ENCODE measurements around the gene ID2. TPM values are rescaled to one million over a fixed set of nuclear protein-coding genes. Genes with fewer than 3 reads are reported as not detected.

Gene ID2
- total RNA-seq: 10 to 100 TPM; 50.8 to 56.4 TPM
- 100 to 1,000 TPM; 138 to 191 TPM for polyA plus RNA-seq

DNA sequence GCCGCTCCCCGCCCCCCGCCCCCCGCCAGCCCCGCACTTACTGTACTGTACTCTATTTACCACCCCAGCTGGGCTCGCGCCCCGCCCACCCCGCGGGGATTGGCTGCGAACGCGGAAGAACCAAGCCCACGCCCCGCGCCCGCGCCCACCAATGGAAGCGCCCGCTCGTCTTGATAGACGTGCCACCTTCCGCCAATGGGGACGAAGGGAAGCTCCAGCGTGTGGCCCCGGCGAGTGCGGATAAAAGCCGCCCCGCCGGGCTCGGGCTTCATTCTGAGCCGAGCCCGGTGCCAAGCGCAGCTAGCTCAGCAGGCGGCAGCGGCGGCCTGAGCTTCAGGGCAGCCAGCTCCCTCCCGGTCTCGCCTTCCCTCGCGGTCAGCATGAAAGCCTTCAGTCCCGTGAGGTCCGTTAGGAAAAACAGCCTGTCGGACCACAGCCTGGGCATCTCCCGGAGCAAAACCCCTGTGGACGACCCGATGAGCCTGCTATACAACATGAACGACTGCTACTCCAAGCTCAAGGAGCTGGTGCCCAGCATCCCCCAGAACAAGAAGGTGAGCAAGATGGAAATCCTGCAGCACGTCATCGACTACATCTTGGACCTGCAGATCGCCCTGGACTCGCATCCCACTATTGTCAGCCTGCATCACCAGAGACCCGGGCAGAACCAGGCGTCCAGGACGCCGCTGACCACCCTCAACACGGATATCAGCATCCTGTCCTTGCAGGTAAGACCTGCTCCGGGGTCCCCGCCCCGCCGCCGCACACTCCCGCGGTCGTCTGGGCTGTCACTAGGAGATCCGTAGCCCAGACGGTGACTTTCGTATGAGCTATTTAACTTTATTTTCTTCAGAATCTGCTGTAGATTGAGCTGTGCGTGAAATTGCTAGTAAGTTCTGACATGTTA, at the start of gene ID2:
TSS of gene ID2 (plus strand) at position 271 of the 907 bp plus-strand sequence. CDS start at position 381, 110 bp downstream.
- Histone ChIP-seq H3K4me1 (ENCODE audit: insufficient read depth, low read length) (peaks cover 41% of the 10 kb centered on the region), H3K4me3 (ENCODE audit: low read length in 2 of 2) (peak within 1 kb of the TSS; percentile 82 to 85), H3K27ac (ENCODE audit: low read depth, low read length) (peak within 1 kb of the TSS; percentile 74), H3K9me3 (ENCODE audit: control insufficient read depth in 1 of 2, low read length in 2 of 2) (no peaks in the 10 kb centered on the region), H3K27me3 (ENCODE audit: insufficient read depth, low read length) (no peaks in the 10 kb centered on the region), H3K36me3 (ENCODE audit: insufficient read depth, low read length) (no peaks in the 10 kb centered on the region)
- intact Hi-C loops (cut with micrococcal nuclease): loop anchor here (1.0 to 10.0 kb wide), 11 partner anchors 107 to 1009 kb away; partner anchors contain the start of genes KIDINS220 and MBOAT2
- H3K27me3 Mint-ChIP-seq: peaks cover 9 to 18% of the 10 kb centered on the region in 2 donors
- ChIA-PET POLR2A (ENCODE audit: partially characterized antibody) (interaction anchor here (0.5 to 5.2 kb wide), 58 partner anchors 9 to 1817 kb away, joined by 3 to 101 read pairs (median 5); partner anchors contain the start of genes CMPK2, KIDINS220 and RSAD2), CTCF (ENCODE audit: partially characterized antibody) (interaction anchor here (0.7 to 5.2 kb wide), 10 partner anchors 193 to 1624 kb away, joined by 3 to 40 read pairs (median 5); no protein-coding TSS in a partner anchor)
- H3K4me1 Mint-ChIP-seq: peaks cover 32 to 61% (median 37%) of the 10 kb centered on the region in 4 donors
- H3K27ac Mint-ChIP-seq: peak within 1 kb of the TSS; percentile 90 to 97 (median 96)
- peak within 1 kb of the TSS; percentile 94 to 100 (median 99) for H3K4me3 Mint-ChIP-seq
- H3K36me3 Mint-ChIP-seq: peaks cover 0 to 28% of the 10 kb centered on the region in 2 donors
- peak; percentile 98 to 99 (median 98) for DNase-seq
- peaks cover 0 to 5% (median 0%) of the 10 kb centered on the region in 8 donors for H3K9me3 Mint-ChIP-seq

- no peak for DNase-seq
- H3K4me3 Mint-ChIP-seq: no peak overlapping the region
Observed at GRCh38 chr2:8632755-8633154, 49.1 kb upstream of the ID2 start.

GRCh38 chr2:8633186-8633734, 48.6 kb upstream of the ID2 start:
- no peaks in the 10 kb centered on the region for H3K36me3 Mint-ChIP-seq
- no peaks in the 10 kb centered on the region for H3K9me3 ChIP-seq (ENCODE audit: control insufficient read depth in 1 of 2, low read length in 2 of 2)
- no peaks in the 10 kb centered on the region for H3K36me3 ChIP-seq (ENCODE audit: insufficient read depth, low read length)
- no peaks in the 10 kb centered on the region for H3K9me3 Mint-ChIP-seq
- no peak for DNase-seq
- intact Hi-C loops (cut with micrococcal nuclease): no loop called here
- no peaks in the 10 kb centered on the region for H3K27me3 ChIP-seq (ENCODE audit: insufficient read depth, low read length)
- H3K27me3 Mint-ChIP-seq: peaks cover 0 to 2% of the 10 kb centered on the region in 2 donors
- POLR2A ChIA-PET (ENCODE audit: partially characterized antibody): no interaction called here
- no peaks in the 10 kb centered on the region for H3K4me1 ChIP-seq (ENCODE audit: insufficient read depth, low read length)
- no peak overlapping the region for H3K27ac ChIP-seq (ENCODE audit: low read depth, low read length)
- no peak overlapping the region for H3K4me3 ChIP-seq (ENCODE audit: low read length in 2 of 2)
- peak overlapping the region in 1 of 7 donors; percentile 52 for H3K27ac Mint-ChIP-seq
- no peak overlapping the region for H3K4me3 Mint-ChIP-seq
- CTCF ChIA-PET (ENCODE audit: partially characterized antibody): no interaction called here
- peaks cover 0 to 6% (median 3%) of the 10 kb centered on the region in 4 donors for H3K4me1 Mint-ChIP-seq

More at GRCh38 chr2:8632755-8633154, 49.1 kb upstream of the ID2 start:
- intact Hi-C loops (cut with micrococcal nuclease): no loop called here
- peaks cover 0 to 6% (median 3%) of the 10 kb centered on the region in 4 donors for H3K4me1 Mint-ChIP-seq
- POLR2A ChIA-PET (ENCODE audit: partially characterized antibody): interaction anchor here (0.7 kb wide), 1 partner anchor 1175 kb away, joined by 5 read pairs; no protein-coding TSS in a partner anchor
- H3K9me3 Mint-ChIP-seq: no peaks in the 10 kb centered on the region
- CTCF ChIA-PET (ENCODE audit: partially characterized antibody): no interaction called here
- Histone ChIP-seq H3K4me3 (ENCODE audit: low read length in 2 of 2) (no peak overlapping the region), H3K4me1 (ENCODE audit: insufficient read depth, low read length) (no peaks in the 10 kb centered on the region), H3K36me3 (ENCODE audit: insufficient read depth, low read length) (no peaks in the 10 kb centered on the region), H3K27me3 (ENCODE audit: insufficient read depth, low read length) (no peaks in the 10 kb centered on the region), H3K9me3 (ENCODE audit: control insufficient read depth in 1 of 2, low read length in 2 of 2) (no peaks in the 10 kb centered on the region), H3K27ac (ENCODE audit: low read depth, low read length) (no peak overlapping the region)
- H3K36me3 Mint-ChIP-seq: no peaks in the 10 kb centered on the region
- H3K27me3 Mint-ChIP-seq: peaks cover 0 to 2% of the 10 kb centered on the region in 2 donors
- H3K27ac Mint-ChIP-seq: peak overlapping the region in 2 of 7 donors; percentile 52 to 64

DNA sequence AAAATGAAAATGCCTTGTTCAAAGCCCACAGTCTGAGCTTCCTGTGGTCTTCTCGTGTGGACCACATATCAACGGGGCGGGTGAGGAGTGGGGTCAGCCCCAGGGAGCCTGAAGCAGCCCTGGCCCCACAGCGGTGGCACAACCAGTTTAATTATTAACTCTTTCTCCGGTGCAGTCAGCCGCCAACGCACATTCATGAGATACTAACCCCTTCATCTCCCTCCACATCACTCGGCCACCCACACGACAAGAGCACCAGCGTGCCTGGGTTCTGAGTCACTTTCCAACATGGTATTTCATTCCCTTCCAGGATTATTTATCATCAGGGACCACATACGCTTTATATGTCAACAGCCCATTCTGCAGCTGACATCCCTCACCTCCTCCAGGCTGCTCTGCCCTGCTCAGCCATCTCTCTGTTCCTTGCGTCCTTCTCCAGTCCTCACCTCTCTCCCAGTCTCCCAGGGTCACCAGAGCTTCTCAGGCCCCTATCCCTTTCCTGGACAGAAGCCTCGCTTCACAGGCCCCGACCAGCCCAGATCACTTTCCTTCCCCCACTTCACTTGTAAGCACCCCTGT, 48.0 kb upstream of the ID2 start:
- H3K4me1 ChIP-seq (ENCODE audit: insufficient read depth, low read length): no peaks in the 10 kb centered on the region
- POLR2A ChIA-PET (ENCODE audit: partially characterized antibody): no interaction called here

GRCh38 chr2:8634466-8635172, 47.2 kb upstream of the ID2 start:
- H3K36me3 Mint-ChIP-seq: no peaks in the 10 kb centered on the region
- CTCF ChIA-PET (ENCODE audit: partially characterized antibody): interaction anchor here (1.2 kb wide), 1 partner anchor 29 kb away, joined by 3 read pairs; no protein-coding TSS in a partner anchor

More for the DNA sequence above, 48.0 kb upstream of the ID2 start:
- Histone ChIP-seq H3K36me3 (ENCODE audit: insufficient read depth, low read length) (no peaks in the 10 kb centered on the region), H3K27ac (ENCODE audit: low read depth, low read length) (no peak overlapping the region), H3K4me3 (ENCODE audit: low read length in 2 of 2) (no peak overlapping the region), H3K9me3 (ENCODE audit: control insufficient read depth in 1 of 2, low read length in 2 of 2) (no peaks in the 10 kb centered on the region), H3K27me3 (ENCODE audit: insufficient read depth, low read length) (no peaks in the 10 kb centered on the region)
- CTCF ChIA-PET (ENCODE audit: partially characterized antibody): interaction anchor here (1.2 kb wide), 1 partner anchor 29 kb away, joined by 3 read pairs; no protein-coding TSS in a partner anchor
- Mint-ChIP-seq H3K27me3 (peaks cover 0 to 2% of the 10 kb centered on the region in 2 donors), H3K27ac (peak overlapping the region in 2 of 7 donors; percentile 61 to 87), H3K36me3 (no peaks in the 10 kb centered on the region), H3K4me3 (peak overlapping the region in 1 of 8 donors; percentile 21), H3K9me3 (no peaks in the 10 kb centered on the region), H3K4me1 (peaks cover 0 to 6% (median 3%) of the 10 kb centered on the region in 4 donors)
- no peak for DNase-seq
- intact Hi-C loops (cut with micrococcal nuclease): no loop called here

GRCh38 chr2:8636041-8636491, 45.8 kb upstream of the ID2 start:
- Mint-ChIP-seq H3K9me3 (no peaks in the 10 kb centered on the region), H3K27ac (no peak overlapping the region), H3K4me3 (no peak overlapping the region), H3K4me1 (peaks cover 0 to 6% (median 3%) of the 10 kb centered on the region in 4 donors), H3K36me3 (no peaks in the 10 kb centered on the region), H3K27me3 (peaks cover 0 to 2% of the 10 kb centered on the region in 2 donors)
- no peak for DNase-seq
- Histone ChIP-seq H3K27me3 (ENCODE audit: insufficient read depth, low read length) (no peaks in the 10 kb centered on the region), H3K9me3 (ENCODE audit: control insufficient read depth in 1 of 2, low read length in 2 of 2) (no peaks in the 10 kb centered on the region), H3K4me1 (ENCODE audit: insufficient read depth, low read length) (no peaks in the 10 kb centered on the region), H3K4me3 (ENCODE audit: low read length in 2 of 2) (no peak overlapping the region), H3K27ac (ENCODE audit: low read depth, low read length) (no peak overlapping the region), H3K36me3 (ENCODE audit: insufficient read depth, low read length) (no peaks in the 10 kb centered on the region)
- intact Hi-C loops (cut with micrococcal nuclease): no loop called here
- CTCF ChIA-PET (ENCODE audit: partially characterized antibody): no interaction called here
- POLR2A ChIA-PET (ENCODE audit: partially characterized antibody): no interaction called here

More at GRCh38 chr2:8634466-8635172, 47.2 kb upstream of the ID2 start:
- no peak for DNase-seq
- Histone ChIP-seq H3K27me3 (ENCODE audit: insufficient read depth, low read length) (no peaks in the 10 kb centered on the region), H3K4me1 (ENCODE audit: insufficient read depth, low read length) (no peaks in the 10 kb centered on the region), H3K27ac (ENCODE audit: low read depth, low read length) (no peak overlapping the region), H3K36me3 (ENCODE audit: insufficient read depth, low read length) (no peaks in the 10 kb centered on the region), H3K9me3 (ENCODE audit: control insufficient read depth in 1 of 2, low read length in 2 of 2) (no peaks in the 10 kb centered on the region), H3K4me3 (ENCODE audit: low read length in 2 of 2) (no peak overlapping the region)
- peaks cover 0 to 6% (median 3%) of the 10 kb centered on the region in 4 donors for H3K4me1 Mint-ChIP-seq
- H3K27me3 Mint-ChIP-seq: peaks cover 0 to 2% of the 10 kb centered on the region in 2 donors
- no peak overlapping the region for H3K4me3 Mint-ChIP-seq
- POLR2A ChIA-PET (ENCODE audit: partially characterized antibody): no interaction called here
- H3K9me3 Mint-ChIP-seq: no peaks in the 10 kb centered on the region
- intact Hi-C loops (cut with micrococcal nuclease): no loop called here
- H3K27ac Mint-ChIP-seq: peak overlapping the region in 1 of 7 donors; percentile 61
